GM21528 (cell line): ENCODE results near the gene CDK10.
A peak's percentile ranks its signal among the peaks of the same experiment; 100 is the strongest.
"Not testable (repeated sequence)": the region's sequence is repeated elsewhere in the genome, so short reads cannot be mapped to it uniquely, and the experiment has no call there.

Source experiments
- ATAC-seq: cut with Tn5 transposase; IDR thresholded peaks from one replicate; pipeline ENCODE4 v1.9.1; 2021; ENCODE audit warnings: mild to moderate bottlenecking, moderate library complexity; ENCODE audit not compliant: unreplicated experiment, low FRiP score

The CDK10 gene

DNA sequence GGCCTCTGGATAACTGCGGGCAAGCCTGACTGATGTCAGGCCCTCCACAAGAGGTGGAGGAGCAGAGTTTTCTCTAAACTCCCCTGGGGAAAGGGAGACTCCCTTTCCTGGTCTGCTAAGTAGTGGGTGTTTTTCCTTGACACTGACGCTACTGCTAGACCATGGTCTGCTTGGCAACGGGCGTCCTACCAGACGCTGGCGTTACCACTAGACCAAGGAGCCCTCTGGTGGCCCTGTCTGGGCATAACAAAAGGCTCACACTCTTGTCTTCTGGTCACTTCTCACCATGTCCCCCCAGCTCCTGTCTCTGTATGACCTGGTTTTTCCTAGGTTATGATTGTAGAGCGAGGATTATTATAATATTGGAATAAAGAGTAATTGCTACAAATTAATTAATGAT lies 19.5 kb upstream of the CDK10 start:
- not testable (repeated sequence) for ATAC-seq

DNA sequence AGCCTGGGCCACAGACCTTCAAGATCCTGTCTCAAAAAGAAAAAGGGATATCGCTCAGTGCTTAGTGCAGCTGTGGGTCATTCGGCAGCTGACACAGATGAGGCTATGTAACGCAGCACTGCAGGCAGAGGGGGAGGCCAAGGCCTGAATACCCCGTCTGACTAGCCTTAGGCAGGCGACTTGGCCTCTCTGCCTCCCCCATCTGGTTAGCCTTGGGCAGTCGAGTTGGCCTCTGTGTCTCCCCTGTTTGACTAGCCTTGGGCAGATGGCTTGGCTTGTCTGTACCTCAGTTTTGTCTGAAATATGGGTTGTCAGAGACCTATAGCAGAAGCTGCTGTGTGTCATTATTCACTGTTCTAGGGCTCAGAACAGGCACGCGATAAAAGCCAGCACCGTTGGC lies 18.9 kb upstream of the CDK10 start:
- ATAC-seq: no peak

DNA sequence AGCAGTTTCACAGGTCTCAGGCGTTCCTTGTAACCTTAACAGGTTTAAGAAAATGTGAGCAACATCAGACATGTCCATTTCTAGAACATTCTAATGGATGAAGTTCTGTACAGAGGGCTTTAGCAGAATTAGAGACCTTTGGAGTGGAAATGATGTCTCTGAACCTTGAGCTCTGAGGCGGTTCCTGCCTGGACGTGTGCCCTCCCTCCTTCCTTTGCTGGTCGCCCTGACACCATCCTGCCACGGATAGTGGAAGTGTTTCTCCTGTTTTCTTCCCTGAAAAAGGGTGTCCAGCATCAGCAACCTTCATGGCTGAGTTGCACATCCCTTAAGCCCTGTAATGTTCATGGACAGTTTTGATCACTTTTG lies 17.7 kb upstream of the CDK10 start:
- no peak for ATAC-seq

DNA sequence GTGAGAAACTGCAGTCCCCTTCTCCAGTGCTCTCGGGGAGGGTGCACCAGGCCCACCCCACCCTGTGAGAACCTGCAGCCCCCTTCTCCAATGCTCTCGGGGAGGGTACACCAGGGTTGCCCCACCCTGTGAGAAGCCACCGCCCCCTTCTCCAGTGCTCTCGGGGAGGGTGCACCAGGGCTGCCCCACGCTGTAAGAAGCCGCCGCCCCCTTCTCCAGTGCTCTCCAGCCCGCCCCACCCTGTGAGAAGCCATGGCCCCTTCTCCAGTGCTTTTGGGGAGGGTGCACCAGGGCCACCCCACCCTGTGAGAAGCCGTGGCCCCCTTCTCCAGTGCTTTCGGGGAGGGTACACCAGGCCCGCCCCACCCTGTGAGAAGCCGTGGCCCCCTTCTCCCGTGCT lies 16.7 kb upstream of the CDK10 start:
- ATAC-seq: no peak

DNA sequence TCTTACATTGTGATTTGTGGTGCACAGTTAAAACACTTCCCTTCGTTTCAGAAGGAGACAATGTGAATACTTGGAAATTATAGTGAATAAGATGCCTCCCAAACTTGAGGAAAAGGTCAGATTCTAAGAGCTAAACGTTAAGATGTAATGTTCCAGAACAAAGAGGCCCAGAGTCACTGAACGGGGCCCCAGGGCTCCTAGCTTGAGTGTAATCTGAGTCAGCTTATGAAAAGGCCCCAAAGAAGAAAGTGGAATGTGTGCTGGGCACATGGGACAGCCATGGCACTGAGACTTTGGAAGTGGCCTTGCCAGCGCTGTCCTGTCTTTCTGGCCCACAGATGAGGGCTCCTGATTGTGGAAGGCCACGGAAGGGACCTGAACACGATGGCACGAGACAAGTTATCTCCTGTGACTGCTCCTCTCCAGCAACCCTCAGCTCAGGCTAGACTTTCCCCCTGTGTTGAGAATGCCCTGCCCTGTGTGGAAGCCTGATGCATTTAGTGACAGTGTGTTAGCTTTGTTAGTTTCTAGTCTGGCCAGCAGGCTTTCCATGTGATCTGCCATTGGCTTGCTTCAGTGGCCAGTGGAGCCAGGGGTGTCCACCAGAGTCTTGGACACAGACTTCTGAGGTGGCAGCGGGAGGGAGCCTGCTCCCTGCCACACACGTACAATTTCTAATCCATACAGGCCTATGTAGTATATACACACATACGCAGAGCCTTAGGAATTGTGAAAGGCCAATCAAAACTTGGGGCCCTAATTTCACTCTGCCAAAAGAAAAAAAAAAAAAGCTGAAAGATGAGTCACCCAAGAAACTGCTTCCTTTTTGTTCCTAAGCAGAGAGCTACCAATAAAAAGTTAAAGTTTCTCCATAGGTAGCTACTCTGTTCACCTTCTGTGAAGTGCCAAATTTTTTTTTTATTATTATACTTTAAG lies 15.7 kb upstream of the CDK10 start:
- ATAC-seq: no peak

DNA sequence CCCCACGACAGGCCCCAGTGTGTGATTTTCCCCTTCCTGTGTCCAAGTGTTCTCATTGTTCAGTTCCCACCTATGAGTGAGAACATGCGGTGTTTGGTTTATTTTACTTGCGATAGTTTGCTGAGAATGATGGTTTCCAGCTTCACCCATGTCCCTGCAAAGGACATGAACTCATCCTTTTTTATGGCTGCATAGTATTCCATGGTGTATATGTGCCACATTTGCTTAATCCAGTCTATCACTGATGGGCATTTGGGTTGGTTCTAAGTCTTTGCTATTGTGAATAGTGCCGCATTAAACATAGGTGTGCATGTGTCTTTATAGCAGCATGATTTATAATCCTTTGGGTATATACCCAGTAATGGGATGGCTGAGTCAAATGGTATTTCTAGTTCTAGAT lies 14.9 kb upstream of the CDK10 start:
- not testable (repeated sequence) for ATAC-seq

DNA sequence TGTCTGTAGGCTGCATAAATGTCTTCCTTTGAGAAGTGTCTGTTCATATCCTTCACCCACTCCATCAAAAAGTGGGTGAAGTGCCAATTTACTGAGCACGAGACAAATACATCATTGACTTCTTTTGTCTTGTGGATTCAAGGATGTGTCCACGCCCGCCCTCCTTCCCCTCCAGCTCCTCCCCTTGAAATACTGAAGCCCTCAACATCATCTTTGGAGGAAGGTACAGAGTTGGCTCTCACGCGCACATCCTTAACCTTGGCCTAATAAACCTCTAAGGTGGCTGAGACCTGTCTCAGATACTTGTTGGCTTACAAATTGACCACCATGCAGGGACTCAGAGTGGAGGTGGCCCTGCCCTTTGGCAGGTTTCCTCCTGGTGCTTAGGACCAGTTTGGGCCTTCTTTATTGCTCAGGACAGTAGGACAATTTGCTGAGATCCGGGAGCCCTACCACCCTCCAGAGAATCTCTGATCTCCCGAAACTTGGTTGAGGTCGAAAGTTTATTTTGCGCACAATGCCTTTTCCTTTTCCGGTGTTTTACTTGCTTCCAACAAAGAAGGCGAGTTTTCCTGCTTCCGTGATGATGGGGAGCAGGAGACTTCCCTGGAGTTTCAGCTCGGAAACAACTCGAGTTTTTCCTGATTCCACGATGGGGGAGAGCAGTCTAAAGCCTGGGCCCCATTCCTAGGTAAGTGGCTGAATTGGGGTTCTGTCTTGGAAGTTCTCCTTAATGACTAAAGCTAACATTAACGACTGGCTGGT lies 14.1 kb upstream of the CDK10 start:
- ATAC-seq: no peak

DNA sequence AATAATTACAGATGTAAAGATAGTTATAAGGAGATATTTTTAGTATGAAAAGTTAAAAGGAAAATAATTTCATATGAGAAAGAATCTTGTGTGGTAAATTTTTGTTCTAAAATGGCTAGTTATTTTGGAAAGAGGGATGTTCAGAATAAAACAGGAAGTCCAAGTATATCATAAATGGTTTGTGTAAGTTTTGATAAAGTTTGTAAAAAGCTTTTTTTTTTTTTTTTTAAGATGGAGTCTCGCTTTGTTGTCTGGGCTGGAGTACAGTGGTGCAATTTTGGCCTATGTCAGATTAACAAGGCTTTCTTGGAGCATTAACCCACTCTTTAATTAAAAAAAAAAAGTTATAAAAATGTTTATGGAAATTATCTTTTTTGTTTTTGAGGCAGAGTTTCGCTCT lies 8.2 kb upstream of the CDK10 start:
- ATAC-seq: no peak

DNA sequence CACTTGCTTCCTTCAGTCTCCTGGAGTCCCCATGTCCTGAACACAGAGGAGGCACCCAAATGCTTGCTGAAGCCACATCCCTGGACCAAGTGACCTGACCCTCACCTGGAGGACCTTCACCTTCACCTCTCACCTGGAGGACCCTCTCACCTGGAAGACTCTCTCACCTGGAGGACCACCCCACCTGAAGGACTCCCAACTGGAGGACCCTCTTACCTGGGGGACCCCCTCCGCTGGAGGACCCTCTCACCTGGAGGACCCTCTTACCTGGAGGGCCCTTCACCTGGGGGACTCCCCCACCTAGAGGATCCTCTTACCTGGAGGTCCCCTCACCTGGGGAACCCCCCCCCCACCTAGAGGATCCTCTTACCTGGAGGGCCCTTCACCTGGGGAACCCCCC lies 573 bp upstream of the CDK10 start:
- no peak for ATAC-seq

DNA sequence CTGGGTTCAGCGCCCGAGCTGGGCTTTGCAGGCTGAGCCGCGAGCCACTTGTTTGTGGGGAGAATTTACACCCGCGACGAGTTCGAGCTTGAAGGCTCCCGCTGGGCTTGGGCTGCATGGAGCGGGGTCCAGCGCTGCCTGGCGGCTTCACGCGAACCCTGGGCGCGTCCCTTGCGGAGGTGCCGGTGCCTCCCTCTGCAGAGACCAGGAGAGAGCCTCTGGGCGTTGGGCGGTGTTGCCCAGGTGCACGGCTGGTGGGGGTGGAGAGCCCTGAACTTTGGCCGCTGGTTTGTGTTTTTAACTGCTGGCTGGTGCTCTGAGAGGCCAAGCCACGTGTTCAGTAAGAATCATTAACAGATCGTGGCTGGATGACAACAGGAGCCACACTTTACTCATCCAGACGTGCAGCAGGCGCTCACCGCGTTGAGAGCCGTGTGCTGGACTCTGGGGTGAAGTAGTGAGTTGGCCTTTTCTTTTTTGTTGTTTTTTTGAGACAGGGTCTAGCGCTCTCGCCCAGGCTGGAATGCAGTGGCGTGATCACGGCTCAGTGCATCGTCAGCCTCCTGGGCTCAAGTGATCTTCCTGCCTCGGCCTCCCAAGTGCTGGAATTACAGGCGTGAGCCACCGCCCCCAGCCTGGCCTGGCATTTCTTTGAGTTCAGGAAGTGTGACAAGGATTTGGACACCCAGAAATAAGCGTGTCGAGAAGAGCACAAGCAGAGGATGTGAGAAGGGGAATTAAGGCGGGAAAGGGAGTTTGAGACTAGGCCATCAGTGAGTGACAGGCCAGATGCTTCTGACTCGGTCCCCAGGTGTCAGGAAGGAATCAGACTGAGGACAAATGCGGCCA lies 827 bp downstream of the CDK10 start:
- peak; percentile 39 for ATAC-seq

DNA sequence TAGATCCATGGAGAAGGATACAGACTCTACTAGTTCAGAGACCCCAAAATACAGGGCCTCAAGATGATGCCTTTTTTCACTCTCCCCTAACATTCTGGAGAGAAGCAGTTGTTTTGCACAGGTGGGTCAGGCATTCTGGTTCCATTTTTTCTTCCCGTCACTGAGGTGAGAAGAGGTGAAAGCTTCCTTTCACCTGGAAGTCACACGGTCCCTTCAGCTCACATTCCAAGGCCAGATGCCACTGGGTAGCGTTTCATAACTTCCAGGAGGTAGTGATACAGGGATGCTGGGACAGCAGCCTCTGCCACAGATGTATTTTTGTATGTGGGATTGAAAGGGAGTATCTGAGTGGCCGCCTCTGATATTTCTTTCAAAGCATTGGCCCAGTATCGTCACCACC lies 1.9 kb downstream of the CDK10 start:
- ATAC-seq: no peak

DNA sequence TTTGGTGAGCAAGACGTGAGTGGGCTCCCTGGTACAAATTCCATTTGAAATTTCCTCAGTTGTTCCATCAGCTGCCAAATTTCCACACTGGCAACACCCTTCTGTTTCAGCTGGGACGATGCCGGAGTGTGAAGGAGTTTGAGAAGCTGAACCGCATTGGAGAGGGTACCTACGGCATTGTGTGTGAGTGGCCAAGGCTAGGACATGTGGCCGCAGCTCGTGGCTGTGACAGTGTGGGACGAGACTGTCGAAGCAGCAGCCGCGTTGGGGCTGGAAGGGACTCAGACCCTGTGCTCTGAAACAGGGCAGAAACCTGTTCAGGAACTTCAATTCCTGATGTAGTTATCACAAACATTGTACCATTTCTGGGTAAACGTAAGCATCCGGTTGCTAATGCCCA lies 2.7 kb downstream of the CDK10 start:
- ATAC-seq: no peak

DNA sequence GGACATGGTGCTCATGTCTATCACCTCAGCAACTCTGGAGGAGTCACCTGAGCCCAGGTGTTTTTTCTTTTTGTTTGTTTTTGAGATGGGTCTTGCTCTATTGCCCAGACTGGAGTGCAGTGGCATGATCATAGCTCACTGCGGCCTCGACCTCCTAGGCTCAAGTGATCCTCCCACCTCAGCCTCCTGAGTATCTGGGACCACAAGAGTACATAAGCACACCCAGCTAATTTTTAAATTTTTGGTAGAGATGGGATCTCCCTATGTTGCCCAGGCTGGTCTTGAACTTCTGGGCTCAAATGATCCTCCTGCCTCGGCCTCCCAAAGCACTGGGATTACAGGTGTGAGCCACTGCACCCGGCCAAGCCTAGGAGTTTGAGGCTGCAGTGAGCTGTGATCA lies 3.1 kb downstream of the CDK10 start:
- ATAC-seq: not testable (repeated sequence)

DNA sequence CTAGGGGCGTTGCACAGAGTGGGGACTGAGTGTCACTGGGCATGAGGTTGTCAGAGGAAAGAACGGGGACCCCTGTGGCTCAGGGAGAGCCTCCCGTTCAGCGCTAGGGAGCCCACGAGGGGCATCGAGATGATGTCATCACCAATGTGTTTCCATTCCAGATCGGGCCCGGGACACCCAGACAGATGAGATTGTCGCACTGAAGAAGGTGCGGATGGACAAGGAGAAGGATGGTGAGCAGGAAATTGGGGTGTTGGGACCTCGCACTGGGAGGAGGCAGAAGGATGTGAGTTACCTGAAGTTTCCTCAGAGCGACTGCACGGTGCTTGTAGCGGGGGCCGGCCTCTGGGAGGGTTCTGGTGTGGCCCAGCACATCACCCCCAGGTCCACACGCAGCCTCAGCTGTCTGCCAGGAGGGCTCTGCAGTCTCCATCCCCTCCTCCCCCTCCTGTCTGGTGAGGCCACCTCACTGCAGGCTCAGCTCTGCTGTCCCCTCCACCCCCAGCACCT lies 4.0 kb downstream of the CDK10 start:
- ATAC-seq: no peak

DNA sequence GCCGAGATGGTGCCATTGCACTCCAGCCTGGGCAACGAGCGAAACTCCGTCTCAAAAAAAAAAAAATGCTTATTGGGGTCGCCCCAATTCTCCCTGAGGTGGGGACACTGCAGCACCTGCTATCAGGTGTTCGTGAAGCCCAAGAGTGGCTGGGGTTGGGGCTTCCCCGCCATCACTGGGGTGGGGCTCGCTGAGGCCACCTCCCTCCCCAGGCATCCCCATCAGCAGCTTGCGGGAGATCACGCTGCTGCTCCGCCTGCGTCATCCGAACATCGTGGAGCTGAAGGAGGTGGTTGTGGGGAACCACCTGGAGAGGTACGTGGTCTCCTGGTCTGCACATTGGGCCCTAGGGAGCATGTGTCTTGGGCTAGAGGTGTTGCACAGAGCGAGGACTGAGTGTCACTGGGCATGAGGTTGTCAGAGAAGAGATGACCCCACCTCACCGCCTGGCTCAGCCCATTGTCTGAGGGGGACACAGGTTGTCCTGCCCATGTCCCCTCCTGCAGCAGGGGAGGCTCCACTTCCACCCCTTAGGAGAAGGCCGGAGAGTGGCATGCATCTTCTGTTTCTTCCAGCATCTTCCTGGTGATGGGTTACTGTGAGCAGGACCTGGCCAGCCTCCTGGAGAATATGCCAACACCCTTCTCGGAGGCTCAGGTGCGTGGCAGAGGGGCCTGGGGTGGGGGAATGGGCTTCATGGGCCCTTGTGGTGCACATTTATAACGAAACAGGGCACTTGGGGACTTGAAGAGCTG lies 4.9 kb downstream of the CDK10 start:
- ATAC-seq: no peak

DNA sequence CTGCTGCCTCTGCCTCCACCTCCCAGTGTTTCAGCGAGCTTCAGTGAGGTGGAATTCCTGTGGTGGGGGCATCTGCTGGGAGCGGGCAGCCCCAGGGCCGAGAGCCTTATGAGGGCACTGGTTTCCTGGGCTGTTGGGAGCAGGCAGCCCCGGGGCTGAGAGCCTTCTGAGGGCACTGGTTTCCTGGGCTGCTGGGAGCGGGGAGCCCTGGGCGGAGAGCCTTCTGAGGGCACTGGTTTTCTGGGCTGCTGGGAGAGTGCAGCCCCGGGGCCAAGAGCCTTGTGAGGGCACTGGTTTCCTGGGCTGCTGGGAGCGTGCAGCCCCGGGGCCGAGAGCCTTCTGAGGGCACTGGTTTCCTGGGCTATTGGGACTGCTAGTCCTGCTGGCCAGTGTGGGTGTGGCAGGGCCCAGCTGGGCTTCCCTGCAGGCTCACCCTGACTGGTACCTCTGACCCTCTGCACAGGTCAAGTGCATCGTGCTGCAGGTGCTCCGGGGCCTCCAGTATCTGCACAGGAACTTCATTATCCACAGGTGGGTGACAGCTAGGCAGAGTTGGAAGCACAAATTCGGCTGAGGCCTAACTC lies 5.6 kb downstream of the CDK10 start:
- ATAC-seq: no peak

DNA sequence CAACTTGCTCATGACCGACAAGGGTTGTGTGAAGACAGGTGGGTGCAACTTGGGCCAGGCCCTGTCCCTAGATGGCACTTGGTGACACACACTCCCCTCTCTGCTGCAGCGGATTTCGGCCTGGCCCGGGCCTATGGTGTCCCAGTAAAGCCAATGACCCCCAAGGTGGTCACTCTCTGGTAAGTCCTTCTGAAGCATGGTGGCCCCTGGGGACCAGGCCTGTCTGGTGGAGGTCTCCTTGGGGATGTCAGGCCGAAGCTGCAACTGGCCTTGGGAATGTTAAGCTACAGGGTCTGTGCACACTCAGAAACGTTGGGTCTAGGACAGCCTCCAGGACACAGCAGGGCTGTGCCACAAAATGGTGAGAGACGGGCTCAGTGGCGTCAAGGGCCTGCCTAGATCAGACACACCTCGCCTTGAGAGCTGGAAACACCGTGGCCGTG lies 6.8 kb downstream of the CDK10 start:
- no peak for ATAC-seq

DNA sequence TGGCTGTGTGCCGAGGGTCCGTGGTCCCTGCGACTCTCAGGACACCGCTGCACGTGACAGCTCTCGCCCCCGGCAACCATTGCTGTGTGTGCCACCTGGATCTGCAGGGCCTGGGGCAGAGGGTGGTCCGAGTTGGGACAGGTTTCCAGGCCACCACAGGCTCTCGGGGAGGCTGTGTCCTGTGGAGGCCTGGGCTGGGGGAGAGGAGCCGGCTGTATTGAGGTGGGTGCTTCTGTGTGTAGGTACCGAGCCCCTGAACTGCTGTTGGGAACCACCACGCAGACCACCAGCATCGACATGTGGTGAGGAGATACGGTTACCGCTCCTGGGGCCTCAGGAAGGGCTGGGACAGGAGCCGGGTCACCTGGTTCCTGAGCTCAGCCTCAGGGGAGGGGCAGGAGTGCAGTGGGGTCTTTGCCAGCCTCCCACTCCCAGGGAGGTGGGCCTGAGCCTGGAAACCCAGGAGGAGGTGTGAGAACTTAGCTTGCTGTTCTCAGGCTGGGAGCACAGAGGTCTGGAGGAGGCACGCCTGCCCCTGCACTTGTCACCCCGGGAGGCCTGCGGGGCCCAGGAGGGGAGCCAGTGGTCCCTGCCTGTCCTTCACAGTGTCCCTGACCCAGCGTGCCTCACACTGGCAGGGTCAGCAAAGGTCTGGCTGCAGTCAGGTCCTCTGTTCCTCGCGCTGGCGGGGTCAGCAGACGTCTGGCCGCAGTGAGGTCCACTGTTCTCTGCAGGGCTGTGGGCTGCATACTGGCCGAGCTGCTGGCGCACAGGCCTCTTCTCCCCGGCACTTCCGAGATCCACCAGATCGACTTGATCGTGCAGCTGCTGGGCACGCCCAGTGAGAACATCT lies 7.7 kb downstream of the CDK10 start:
- no peak for ATAC-seq

DNA sequence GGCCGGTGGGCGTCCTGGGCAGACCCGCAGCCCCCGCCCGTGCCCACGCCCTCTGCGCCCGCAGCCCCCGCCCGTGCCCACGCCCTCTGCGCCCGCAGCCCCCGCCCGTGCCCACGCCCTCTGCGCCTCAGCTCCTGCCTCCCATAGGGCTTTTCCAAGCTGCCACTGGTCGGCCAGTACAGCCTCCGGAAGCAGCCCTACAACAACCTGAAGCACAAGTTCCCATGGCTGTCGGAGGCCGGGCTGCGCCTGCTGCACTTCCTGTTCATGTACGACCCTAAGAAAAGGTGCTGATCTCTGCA lies 8.2 kb downstream of the CDK10 start:
- ATAC-seq: not testable (repeated sequence)
